ENCODE measurements around the gene SDF2. TPM values are rescaled to one million over a fixed set of nuclear protein-coding genes. Genes with fewer than 3 reads are reported as not detected.

Gene SDF2
- total RNA-seq, 1 donor from 2014 or later = 52.8 TPM

DNA sequence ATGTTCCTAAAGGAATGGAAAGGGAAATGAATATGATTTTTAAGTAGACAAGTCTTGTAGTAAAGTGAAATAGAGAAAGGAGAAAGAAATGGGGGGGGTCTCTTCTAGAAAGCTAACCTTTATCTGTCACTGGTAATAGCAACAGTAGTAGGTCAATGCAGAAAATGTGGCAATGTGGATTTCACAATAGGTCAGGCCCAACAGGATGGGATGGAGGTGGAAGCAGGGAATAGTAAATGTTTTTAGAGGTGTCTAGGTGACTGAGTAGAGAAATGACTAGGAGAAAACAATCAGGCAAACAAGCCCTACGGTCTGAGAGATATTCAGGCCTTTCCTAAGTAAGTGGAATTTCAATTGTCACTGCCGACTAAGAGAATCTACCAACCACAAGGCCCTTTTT is 41.7 kb downstream of the SDF2 start:
- intact Hi-C loops (cut with DNase I) = no loop called here
- H3K36me3 ChIP-seq = peaks cover 100% of the 10 kb centered on the region

DNA sequence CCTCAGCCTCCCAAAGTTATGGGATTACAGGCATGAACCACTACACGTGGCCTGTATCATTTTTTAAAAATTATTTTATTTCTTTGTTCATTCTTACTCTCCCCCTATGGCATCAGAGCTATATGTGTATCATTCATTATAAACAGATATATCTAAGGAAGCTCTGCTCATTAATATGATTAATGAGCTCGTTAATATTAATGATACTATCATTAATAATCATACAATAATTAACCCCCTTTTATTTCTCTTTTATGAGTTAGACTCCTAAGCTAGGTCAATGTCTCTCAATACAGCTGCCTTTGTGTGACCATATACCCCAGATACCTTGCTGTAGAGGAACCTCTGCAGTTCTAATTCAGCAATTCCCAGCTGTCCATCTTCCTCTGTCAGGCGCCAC is 43.2 kb downstream of the SDF2 start:
- ATAC-seq (no peak), DNase-seq (no peak)
- Histone ChIP-seq H3K4me1 (no peaks in the 10 kb centered on the region), H3K27ac (no peak overlapping the region), H3K4me3 (no peak overlapping the region), H3K9me3 (no peaks in the 10 kb centered on the region), H3K27me3 (no peaks in the 10 kb centered on the region), H3K36me3 (peaks cover 100% of the 10 kb centered on the region)
- TF ChIP-seq, protein P1, sequence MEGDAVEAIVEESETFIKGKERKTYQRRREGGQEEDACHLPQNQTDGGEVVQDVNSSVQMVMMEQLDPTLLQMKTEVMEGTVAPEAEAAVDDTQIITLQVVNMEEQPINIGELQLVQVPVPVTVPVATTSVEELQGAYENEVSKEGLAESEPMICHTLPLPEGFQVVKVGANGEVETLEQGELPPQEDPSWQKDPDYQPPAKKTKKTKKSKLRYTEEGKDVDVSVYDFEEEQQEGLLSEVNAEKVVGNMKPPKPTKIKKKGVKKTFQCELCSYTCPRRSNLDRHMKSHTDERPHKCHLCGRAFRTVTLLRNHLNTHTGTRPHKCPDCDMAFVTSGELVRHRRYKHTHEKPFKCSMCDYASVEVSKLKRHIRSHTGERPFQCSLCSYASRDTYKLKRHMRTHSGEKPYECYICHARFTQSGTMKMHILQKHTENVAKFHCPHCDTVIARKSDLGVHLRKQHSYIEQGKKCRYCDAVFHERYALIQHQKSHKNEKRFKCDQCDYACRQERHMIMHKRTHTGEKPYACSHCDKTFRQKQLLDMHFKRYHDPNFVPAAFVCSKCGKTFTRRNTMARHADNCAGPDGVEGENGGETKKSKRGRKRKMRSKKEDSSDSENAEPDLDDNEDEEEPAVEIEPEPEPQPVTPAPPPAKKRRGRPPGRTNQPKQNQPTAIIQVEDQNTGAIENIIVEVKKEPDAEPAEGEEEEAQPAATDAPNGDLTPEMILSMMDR (IDR thresholded peaks at IDR 0.05) = no peak
- intact Hi-C loops (cut with DNase I) = no loop called here

More for the DNA sequence above, 41.7 kb downstream of the SDF2 start:
- ATAC-seq (no peak), DNase-seq (no peak)
- Histone ChIP-seq H3K27me3 (no peaks in the 10 kb centered on the region), H3K9me3 (no peaks in the 10 kb centered on the region), H3K4me3 (no peak overlapping the region), H3K4me1 (no peaks in the 10 kb centered on the region), H3K27ac (no peak overlapping the region)
- TF ChIP-seq, protein P1 (IDR thresholded peaks at IDR 0.05) = no peak

DNA sequence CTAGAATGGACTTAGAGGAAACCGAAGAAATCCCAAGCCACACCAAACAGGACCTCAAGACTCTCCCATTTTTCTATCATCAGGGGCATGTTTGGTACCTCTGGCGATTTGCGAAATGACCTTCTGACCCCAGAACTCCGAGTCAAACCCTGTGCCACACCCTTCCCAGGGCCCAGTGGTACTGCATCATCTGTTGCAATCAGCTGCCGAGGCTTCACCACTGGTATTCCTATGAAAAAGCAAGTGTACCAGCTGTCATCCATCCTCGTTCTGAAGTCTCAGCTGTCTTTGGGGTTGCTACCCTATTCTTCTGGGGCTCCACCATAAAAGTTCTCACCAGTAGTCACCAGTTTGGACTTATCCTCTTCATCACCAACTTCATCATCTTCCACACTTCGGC is 45.4 kb downstream of the SDF2 start:
- ATAC-seq (no peak), DNase-seq (no peak)
- TF ChIP-seq, protein P1 (IDR thresholded peaks at IDR 0.05) = no peak

GRCh38 chr17:28615260-28615940 is 46.3 kb downstream of the SDF2 start:
- no peak for DNase-seq
- intact Hi-C loops (cut with DNase I) = no loop called here
- H3K36me3 ChIP-seq = peaks cover 72% of the 10 kb centered on the region

More for the DNA sequence above, 45.4 kb downstream of the SDF2 start:
- Histone ChIP-seq H3K27ac (no peak overlapping the region), H3K36me3 (peaks cover 80% of the 10 kb centered on the region), H3K4me3 (no peak overlapping the region), H3K9me3 (no peaks in the 10 kb centered on the region), H3K27me3 (no peaks in the 10 kb centered on the region), H3K4me1 (no peaks in the 10 kb centered on the region)
- intact Hi-C loops (cut with DNase I) = no loop called here

GRCh38 chr17:28613931-28614381 is 47.8 kb downstream of the SDF2 start, which contains the start of gene RSKR:
RSKR (minus strand) TSS chr17:28614185; CDS start chr17:28614161, 24 bp downstream.
- ATAC-seq (no peak), DNase-seq (no peak)
- Histone ChIP-seq H3K4me3 (no peak within 1 kb of the TSS), H3K27me3 (no peaks in the 10 kb centered on the region), H3K9me3 (no peaks in the 10 kb centered on the region), H3K36me3 (peaks cover 57% of the 10 kb centered on the region), H3K4me1 (no peaks in the 10 kb centered on the region), H3K27ac (no peak within 1 kb of the TSS)
- intact Hi-C loops (cut with DNase I) = loop anchor here (5.0 kb wide), 1 partner anchor 117 kb away; no protein-coding TSS in a partner anchor
- TF ChIP-seq, protein P1 (IDR thresholded peaks at IDR 0.05) = no peak

More at GRCh38 chr17:28615260-28615940, 46.3 kb downstream of the SDF2 start:
- no peaks in the 10 kb centered on the region for H3K9me3 ChIP-seq
- TF ChIP-seq, protein P1 (IDR thresholded peaks at IDR 0.05) = no peak
- H3K27ac ChIP-seq = no peak overlapping the region
- no peaks in the 10 kb centered on the region for H3K27me3 ChIP-seq
- H3K4me1 ChIP-seq = no peaks in the 10 kb centered on the region
- H3K4me3 ChIP-seq = no peak overlapping the region
- ATAC-seq = no peak

All from upper lobe of right lung (tissue), 1 donor.